Measurements from ENCODE around the gene ABHD1.

- TF ChIP-seq CTCF (IDR thresholded peaks at IDR 0.05; ENCODE audit: insufficient read depth, low read length) (no peak), GABPA (IDR thresholded peaks at IDR 0.05; ENCODE audit: low read depth) (no peak), POLR2AphosphoS5 (IDR thresholded peaks at IDR 0.05; ENCODE audit: low read depth) (no peak), SPI1 (IDR thresholded peaks at IDR 0.05; ENCODE audit: borderline replicate concordance, low read depth) (no peak), REST (IDR thresholded peaks at IDR 0.05; ENCODE audit: insufficient replicate concordance, low read depth) (no peak)
Measured at GRCh38 chr2:27089111-27089954, 34.3 kb upstream of the ABHD1 start.
